GM18951 (cell line): Measurements from ENCODE around the gene CLUH.

Experiments
- POLR2A ChIP-seq: IDR thresholded peaks from 4 replicates; pipeline ENCODE4 v1.6.1; 2011; ENCODE audit warnings: mild to moderate bottlenecking; ENCODE audit not compliant: insufficient read length, insufficient read depth; ENCODE audit errors: extremely low read depth
- in situ Hi-C: fragments of 300-500 bp; cut with MboI; formaldehyde crosslinking; loops from one replicate; pipeline ENCODE4 v1.12.0; 2022; ENCODE audit warnings: low sequenced_read_pairs, mixed read lengths, inconsistent platforms; ENCODE audit not compliant: unreplicated experiment

Gene CLUH

DNA sequence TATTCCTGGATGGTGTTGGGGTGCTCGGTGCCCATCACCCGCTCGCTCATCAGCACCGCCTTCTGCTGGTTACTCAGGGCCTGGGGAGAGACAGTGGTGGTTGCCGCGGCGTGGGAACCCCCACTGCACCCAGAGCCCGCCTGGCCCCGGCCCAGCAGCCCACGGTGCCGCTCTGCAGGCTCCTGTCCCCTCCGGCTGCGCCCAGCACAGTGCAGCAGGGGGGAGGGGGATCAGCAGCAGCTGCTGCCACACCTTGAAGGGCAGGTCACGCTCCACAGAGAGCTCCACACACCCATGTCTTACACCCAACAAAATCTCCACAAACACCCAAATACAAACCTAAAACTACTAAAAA lies 18.8 kb downstream of the CLUH start:
- no peak for TF ChIP-seq POLR2A
- in situ Hi-C loops = no loop called here

DNA sequence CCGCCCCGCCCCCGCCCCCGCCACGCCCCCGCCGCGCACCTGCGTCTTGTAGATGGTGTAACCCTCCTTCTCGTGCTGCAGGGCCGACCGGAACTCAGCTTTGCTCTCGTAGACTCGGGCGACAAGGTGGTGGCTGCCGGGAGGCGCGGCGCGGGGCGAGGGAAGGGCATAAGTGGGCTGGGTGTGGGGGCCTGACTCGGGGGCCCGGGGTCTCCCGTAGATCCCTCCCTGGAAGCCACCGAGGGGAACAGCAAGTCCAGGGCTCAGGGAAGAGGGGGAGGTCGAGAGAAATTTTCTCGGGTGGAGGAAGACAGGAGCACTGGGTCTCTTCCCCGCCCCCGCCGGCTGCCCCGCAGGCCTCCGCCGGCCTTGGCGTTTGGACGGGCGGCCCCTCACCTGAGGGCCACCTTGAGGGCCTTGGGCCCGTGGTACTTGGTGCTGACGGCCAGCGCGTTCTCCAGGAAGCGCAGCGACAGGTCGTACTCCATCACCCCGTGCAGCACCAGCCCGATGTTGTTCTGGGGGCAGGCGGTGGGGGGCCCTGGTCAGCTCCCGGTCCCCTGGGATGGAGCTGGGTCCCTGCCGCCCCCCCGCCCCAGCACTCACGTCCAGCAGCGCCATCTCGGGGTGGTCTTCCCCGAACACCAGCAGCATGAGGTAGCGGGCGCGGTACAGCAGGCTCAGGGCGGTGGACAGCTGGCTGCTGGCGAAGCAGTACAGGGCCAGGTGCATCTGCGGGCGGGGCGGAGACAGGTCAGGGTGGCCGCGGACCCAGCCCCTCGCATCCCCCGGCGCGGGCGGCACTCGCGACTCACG lies 19.4 kb downstream of the CLUH start:
- TF ChIP-seq POLR2A = no peak

DNA sequence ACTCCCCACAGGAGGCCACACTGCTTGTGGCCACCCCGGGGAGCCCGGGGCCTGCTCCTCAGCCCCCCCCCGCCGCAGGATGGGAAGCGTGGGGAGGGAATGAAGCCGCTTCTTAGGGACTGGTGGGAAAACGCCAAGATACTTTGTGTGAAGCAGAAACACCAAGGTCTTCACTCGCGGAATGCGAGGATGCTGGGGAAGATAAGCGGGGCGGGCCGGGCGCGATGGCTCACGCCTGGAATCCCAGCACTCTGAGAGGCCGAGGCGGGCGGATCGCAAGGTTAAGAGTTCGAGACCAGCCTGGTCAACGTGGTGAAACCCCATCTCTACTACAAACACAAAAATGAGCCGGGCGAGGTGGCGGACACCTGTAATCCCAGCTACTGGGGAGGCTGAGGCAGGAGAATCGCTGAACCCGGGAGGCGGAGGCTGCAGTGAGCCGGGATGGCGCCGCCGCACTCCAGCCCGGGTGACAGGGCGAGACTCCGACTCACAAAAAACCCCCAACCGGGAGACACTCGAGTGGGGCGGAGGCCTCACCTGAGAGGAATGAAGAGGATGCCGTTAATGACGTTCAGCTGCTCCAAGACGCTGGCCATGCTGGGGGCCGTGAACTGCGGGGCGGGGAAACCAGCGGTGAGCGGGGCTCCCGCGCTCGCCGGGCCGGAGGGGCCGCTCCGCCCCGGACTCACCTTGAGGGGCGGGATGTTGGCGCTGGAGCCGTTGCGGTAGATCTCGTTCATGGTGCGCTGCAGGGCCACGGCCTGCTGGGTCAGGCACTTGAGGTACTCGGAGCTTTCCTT lies 20.3 kb downstream of the CLUH start:
- no peak for TF ChIP-seq POLR2A
- in situ Hi-C loops = no loop called here

More for the DNA sequence above, 19.4 kb downstream of the CLUH start:
- in situ Hi-C loops = no loop called here

DNA sequence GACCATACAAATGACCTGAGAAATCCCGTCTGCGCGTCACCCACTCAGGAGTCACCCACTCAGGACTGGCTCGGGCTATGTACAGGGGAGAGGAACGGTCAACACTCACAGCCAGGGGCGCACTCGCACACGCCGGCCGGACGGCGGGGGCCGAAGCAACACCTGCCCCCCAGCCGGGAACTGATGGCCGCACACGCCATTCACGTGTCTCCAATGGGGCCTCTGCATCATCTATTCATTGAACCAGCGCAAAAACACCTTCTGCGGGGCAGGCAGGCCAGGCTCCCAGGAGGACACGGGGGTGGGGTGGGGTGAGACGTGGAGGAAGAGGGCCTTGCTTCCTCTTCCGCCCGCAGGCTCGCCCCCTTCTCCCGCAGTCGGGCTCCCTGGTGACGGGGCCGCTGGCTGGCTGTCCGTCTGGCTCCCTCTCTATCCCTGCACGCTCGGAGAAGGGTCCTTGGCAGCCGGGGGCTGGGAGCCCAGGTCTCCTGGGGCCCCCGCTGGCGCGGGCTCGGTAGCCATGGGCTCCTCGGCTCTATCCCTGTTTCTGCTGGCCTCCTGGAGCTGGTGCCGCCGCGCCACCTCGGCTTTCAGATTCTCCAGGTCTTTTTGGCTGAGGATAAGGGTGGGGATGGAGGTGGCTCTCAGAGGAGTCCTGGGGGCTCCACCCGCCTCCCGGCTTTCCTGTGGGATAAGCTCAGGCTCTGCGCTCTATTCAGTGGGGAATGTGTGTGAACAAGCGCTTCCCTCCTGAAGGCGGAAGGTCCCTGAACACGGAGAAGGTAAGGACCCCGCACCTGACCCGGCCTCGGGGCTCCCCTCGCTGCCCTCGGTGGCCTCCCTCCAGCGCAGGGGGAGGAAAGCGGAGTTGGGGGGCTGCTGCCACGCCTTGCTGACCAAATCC lies 21.1 kb downstream of the CLUH start:
- TF ChIP-seq POLR2A = no peak
- in situ Hi-C loops = no loop called here

DNA sequence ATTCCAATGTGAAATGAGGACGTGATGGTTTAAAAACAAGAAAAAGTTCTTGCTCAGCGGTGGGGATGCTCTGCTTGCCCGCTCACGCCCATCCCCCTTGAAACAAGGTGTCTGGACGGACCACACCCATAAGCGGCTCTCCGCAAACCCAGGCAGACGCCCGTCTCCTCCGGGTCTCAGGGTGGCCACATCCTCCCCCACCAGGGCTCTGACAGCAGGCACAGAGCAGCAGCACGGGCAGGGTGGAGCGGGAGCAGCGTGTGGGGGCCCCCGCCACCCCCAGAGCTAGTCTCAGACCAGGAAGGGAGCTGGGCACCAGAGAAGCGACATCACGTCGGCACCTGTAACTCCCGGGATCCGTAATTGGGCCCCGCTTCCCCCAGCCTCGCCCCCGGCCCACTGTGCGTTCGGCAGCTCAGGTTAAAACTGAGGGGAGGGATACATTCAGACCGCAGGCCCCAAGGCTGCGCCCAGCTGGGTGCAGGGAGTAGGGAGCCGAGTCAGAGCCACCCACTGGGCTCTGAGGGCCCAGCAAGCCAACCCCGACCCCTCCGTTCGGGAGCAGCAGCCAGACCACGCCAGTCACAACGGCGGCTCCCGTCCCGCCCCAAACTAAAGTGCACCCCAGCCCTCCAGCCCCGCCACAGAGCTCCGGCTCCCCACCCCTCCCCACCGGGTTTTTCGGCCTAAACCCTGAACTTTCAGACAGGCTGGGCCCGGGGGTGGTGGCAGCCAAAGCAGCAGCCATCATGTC lies 22.0 kb downstream of the CLUH start:
- in situ Hi-C loops = no loop called here
- TF ChIP-seq POLR2A = no peak

DNA sequence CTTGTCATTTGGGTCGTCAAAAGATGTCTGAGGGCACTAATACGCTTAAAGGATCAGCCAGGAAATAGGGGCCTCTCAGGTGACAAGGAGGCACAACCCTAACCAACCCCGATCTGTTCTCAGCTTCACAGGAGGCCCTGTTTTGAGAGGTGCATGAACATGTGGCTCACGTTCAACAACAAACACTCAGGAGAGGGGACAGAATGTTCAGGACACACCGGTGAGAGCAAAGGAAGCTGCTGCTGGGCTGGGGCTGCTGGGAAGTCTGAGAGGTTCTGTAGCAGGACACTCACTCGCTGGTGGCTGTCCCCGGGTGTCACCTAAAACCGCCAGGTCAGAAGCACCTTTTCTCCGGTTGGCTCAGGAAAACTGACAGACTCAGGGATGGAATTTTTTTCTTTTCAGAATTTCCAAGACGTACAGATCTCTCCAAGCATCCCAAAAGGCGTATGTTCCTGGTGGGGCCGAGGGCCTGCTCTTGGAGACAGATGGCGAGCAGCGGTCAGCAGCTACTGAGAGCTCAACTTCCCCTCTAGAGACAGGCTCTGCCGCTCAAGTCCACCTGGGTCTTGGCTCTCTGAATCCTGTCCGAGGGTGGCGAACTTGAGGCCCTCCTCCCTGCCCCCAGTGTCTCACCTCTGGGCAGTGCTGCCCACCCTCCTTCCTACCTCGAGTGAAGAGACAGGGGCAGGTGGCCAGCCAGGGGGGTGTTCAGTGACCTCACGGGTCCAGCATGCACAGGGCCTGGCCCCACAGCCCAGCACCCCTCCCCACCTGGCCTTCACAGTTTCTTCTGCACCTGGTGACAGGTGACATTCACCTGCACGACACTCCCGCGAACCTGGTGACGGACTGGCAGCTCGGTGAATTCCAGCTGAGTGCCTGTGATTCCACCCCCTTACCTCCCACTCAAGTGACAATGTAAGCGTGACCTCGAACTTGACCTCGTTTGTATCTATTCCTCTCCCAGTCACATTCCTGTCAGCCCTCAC lies 22.9 kb downstream of the CLUH start:
- in situ Hi-C loops = no loop called here
- TF ChIP-seq POLR2A = peak; percentile 46

DNA sequence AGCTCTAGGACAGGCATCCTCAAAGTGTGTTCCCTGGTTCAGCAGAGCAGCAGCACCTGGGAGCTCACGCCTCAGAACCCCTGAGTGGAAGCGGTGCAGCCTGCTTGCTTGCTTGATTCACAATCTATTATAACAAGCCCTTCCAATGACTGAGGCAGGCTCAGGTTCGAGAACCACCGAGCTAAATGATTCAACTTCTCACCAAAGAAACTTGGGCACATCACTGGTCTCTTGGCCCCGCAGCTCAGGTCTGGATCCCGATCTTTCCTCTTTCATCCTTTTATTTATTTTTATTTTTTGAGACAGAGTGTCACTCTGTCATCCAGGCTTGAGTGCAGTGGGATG lies 24.5 kb downstream of the CLUH start:
- TF ChIP-seq POLR2A = no peak
- in situ Hi-C loops = no loop called here

DNA sequence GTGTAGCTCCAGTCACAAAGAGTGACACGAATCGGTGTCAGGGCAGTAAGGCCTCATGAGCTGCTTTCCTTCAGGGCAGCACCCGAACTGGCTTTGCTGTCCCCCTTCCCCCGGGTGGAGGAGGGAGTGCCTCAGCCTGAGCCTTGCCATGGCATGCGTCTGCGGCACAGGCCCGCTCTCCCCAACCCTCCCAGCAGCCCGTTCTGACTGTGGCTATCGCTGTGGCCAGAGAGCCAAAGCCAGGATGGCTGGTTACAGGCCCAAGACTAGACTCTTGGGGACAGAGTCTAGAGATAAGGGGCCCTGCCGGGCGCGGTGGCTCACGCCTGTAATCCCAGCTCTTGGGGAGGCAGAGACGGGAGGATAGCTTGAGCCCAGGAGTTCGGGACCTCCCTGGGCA lies 25.9 kb downstream of the CLUH start:
- in situ Hi-C loops = no loop called here
- no peak for TF ChIP-seq POLR2A

DNA sequence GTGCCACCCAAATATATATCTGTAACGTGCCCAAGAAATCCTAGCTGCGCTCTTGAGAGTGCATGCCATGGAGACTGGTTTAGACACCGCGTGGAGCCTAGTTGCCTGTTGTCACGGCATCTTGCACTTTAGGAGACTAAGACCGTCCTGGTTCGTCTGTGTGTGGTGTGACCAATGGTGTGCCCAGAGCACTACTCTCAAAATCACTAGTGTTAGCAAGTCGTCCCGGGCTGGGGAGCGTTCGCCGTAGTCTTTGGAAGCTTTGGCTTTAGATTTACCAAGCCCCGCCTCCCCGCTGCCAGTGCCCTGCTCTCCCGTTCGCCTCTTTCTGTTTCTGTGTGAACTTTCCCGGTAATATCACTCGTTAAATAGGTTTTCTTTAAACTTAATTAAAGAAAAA lies 27.0 kb downstream of the CLUH start:
- no peak for TF ChIP-seq POLR2A
- in situ Hi-C loops = no loop called here

DNA sequence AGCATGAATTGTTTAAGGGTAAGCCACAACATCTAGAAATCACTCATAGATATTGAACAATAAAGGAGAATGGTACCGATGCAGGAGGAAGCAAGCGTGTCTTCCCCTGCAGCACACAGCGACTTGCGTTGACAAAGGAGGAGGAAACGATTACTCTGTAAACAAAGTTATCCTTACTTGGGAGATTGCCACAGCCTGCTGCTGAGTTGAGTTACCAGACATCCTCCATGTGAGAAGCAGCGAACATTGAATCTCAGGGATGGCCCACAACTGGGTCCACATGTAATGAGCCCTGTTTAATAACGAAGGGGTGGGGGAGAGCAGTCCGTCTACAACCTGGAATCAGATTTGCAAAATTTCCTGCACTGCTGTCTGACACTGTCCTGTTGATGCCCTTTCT lies 27.7 kb downstream of the CLUH start:
- no peak for TF ChIP-seq POLR2A
- in situ Hi-C loops = no loop called here

DNA sequence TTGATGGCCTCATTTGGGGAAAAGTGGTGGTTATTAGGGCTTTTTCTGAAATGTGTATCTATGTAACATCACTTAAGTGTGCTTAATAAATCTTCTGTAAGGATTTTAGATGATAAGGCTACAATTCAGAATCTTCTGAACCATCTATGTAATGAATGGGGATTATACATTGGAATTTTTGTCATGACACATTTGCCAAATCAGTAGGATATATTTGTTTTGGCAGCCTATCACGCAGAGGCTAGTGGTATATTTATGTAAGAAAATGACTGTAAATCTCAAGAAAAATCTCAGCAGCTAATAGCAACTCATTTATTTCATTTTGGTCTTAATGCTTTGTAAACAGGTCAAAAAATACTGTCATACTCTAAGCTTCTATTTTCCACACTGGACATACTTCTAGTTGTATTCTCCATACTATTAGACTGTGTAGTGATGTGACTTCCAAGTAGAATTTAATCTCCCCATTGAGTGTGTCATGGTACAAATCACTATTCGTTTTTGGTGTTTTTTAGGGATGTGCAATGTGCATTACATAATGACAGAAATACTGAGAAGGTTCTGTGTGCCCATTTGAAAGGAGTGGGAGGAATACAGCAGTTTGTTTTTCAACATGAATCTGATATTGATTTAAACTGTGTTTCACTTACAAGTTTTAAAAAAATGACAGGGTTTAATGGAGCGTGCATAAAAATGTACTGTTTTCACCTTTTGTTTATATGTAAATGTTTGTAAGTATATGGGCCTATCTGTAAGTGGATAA lies 29.2 kb downstream of the CLUH start:
- TF ChIP-seq POLR2A = no peak
- in situ Hi-C loops = no loop called here

DNA sequence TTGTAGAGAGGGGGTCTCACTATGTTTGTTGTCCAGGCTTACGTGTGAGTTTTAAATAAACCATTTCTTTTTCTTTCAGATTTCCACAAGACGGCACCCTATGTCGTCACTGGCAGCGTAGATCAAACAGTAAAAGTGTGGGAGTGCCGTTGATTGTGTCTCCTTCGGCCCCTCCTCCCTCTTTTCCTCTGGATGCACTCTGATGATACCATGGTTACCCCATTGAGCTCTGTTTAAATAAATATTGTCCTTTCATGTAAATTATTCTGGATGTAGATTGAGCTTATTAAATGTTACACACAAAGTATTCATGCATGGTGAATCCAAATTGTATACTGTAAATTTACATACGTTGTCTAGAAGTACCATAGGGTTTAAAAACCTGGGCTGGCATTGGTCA lies 29.9 kb downstream of the CLUH start:
- in situ Hi-C loops = no loop called here
- TF ChIP-seq POLR2A = no peak
